HepG2 (cell line): ENCODE measurements around the gene MLXIPL. TPM values are rescaled to one million over a fixed set of nuclear protein-coding genes. Genes with fewer than 3 reads are reported as not detected.

Experiments used
- ARHGAP35 ChIP-seq: sonication (generic); formaldehyde crosslinking; IDR thresholded peaks from 2 replicates; pipeline ENCODE4 v1.9.0; 2022; ENCODE audit warnings: mild to moderate bottlenecking, inconsistent platforms, moderate library complexity, missing genetic modification reagents, borderline replicate concordance
- GTF3A ChIP-seq: sonication (generic); formaldehyde crosslinking; conservative IDR thresholded peaks from 2 replicates; pipeline ENCODE4 v1.4.0; 2020; ENCODE audit warnings: mild to moderate bottlenecking, missing genetic modification reagents
- HINFP ChIP-seq: sonication (generic); formaldehyde crosslinking; IDR thresholded peaks from 2 replicates; pipeline ENCODE4 v1.4.0; 2020; ENCODE audit warnings: low read depth, mild to moderate bottlenecking, missing genetic modification reagents
- PRMT3 ChIP-seq: sonication (generic); formaldehyde crosslinking; IDR thresholded peaks from 2 replicates; pipeline ENCODE4 v1.8.1; 2022; ENCODE audit warnings: low read depth, mild to moderate bottlenecking, moderate library complexity, missing genetic modification reagents, borderline replicate concordance
- RFX1 ChIP-seq: fragments of 450-650 bp; IDR thresholded peaks from 2 replicates; pipeline ENCODE4 v1.6.1; 2017
- RXRB ChIP-seq: IDR thresholded peaks from 2 replicates; pipeline ENCODE4 v1.6.1; 2016; ENCODE audit warnings: borderline replicate concordance, missing genetic modification reagents, missing compliant biosample characterization
- SUZ12 ChIP-seq: fragments of 150-350 bp; IDR thresholded peaks from 2 replicates; pipeline ENCODE4 v1.6.1; 2014; ENCODE audit warnings: low read depth, low read length
- TCF7 ChIP-seq: sonication (generic); IDR thresholded peaks from 2 replicates; pipeline ENCODE4 v1.6.1; 2016; ENCODE audit warnings: antibody characterized with exemption, low read depth
- ZBED4 ChIP-seq: sonication (generic); formaldehyde crosslinking; IDR thresholded peaks from 2 replicates; pipeline ENCODE4 v1.4.0; 2020; ENCODE audit warnings: missing genetic modification reagents, borderline replicate concordance
- ZNF318 ChIP-seq: sonication (generic); formaldehyde crosslinking; IDR thresholded peaks from 2 replicates; pipeline ENCODE4 v1.4.0; 2020; ENCODE audit warnings: mild to moderate bottlenecking, missing genetic modification reagents
- ZNF569 ChIP-seq: sonication (generic); formaldehyde crosslinking; IDR thresholded peaks from 2 replicates; pipeline ENCODE4 v1.5.0; 2020; ENCODE audit warnings: mild to moderate bottlenecking, missing genetic modification reagents, moderate library complexity, borderline replicate concordance
- ZNF616 ChIP-seq: sonication (generic); formaldehyde crosslinking; IDR thresholded peaks from 2 replicates; pipeline ENCODE4 v1.5.0; 2020; ENCODE audit warnings: low read depth, mild to moderate bottlenecking, missing genetic modification reagents
- ZNF784 ChIP-seq: sonication (generic); formaldehyde crosslinking; IDR thresholded peaks from 2 replicates; pipeline ENCODE4 v1.5.1; 2020; ENCODE audit warnings: missing genetic modification reagents, mild to moderate bottlenecking, borderline replicate concordance
- polyA plus RNA-seq, 8 experiments: library from polyadenylated mRNA; depleted of rRNA in 3 of 8; stranded (reverse) in 7 of 8; unstranded in 1 of 8; fragments of >200 nt; fragmentation: Illumina TruSeq in 4 of 8; extraction: Trizol in 4 of 8; gene quantifications; 2 replicates each; pipeline versions ENCODE4 v1.2.1 to v1.2.3, GENCODE V29; 2011 to 2016; ENCODE audit warnings: low read depth in 4 of 8, missing spikeins in 1 of 8, mixed read lengths in 1 of 8; ENCODE audit not compliant: insufficient read depth in 1 of 8
- total RNA-seq, 5 experiments: library from RNA; depleted of rRNA; stranded (reverse); fragments of >200 nt; fragmentation: Illumina TruSeq; extraction: Trizol; gene quantifications; 2 replicates each; pipeline ENCODE4 v1.2.3, GENCODE V29; 2016; ENCODE audit warnings: low read depth in 1 of 5

Gene MLXIPL
- total and polyA plus RNA-seq, 2 of the 13 experiments (the other 11 are each of a cell fraction or from before 2014, with no cell fraction given) = 51.6 to 60.1 TPM

GRCh38 chr7:73647725-73648592, 23.6 kb upstream of the MLXIPL start (continued):
- TF ChIP-seq ZNF569 (no peak), ZNF616 (no peak), ZNF318 (CRISPR knock-in tag) (peak; percentile 45; the same call in 1 of the 2 replicates), PRMT3 (no peak), RXRB (peak; percentile 68), GTF3A (no peak), ARHGAP35 (CRISPR knock-in tag) (no peak), ZNF784 (CRISPR knock-in tag) (peak; percentile 59; the same call in 1 of the 2 replicates), HINFP (CRISPR knock-in tag) (0 out of 2 replicates have a peak, but pooled peaks have one; percentile 33), SUZ12 (no peak), ZBED4 (no peak), TCF7 (no peak; the same call in 1 of the 2 replicates), RFX1 (no peak)
